ENCODE measurements around the gene ADPRHL1. TPM values are rescaled to one million over a fixed set of nuclear protein-coding genes. Genes with fewer than 3 reads are reported as not detected.
"Not testable (repeated sequence)": the region's sequence is repeated elsewhere in the genome, so short reads cannot be mapped to it uniquely, and the experiment has no call there.

ADPRHL1 gene
- total RNA-seq, 1 donor from 2014 or later, result 0.62 TPM

- DNase-seq, result no peak
Observed at GRCh38 chr13:113477724-113478123, 24.4 kb upstream of the ADPRHL1 start.

GRCh38 chr13:113476811-113477210 lies 23.5 kb upstream of the ADPRHL1 start:
- no peak for DNase-seq

DNA sequence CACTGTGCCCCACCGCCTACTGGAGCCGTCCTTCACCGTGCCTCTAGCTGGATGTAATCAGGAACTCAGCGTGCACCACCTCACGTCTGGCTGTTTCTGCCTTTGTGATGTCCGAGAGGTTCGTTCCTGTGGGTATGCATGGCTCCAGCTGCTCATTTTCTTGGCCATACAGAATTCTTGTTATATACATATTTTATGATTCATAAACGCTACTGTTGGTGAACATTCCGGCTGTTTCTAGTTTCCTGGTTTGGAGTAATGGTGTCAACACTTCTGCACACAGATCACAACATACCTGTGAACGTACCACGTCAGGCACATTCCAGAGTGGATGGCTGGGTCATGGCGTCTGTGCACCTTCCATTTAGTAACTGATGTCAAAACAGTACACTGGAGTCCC lies 22.6 kb upstream of the ADPRHL1 start:
- DNase-seq, result no peak

- no peak for DNase-seq
Observed at GRCh38 chr13:113475280-113475679, 22.0 kb upstream of the ADPRHL1 start.

- DNase-seq, result no peak
Observed at GRCh38 chr13:113474179-113474578, 20.9 kb upstream of the ADPRHL1 start.

GRCh38 chr13:113472355-113473025 lies 19.2 kb upstream of the ADPRHL1 start:
- DNase-seq, result no peak

DNA sequence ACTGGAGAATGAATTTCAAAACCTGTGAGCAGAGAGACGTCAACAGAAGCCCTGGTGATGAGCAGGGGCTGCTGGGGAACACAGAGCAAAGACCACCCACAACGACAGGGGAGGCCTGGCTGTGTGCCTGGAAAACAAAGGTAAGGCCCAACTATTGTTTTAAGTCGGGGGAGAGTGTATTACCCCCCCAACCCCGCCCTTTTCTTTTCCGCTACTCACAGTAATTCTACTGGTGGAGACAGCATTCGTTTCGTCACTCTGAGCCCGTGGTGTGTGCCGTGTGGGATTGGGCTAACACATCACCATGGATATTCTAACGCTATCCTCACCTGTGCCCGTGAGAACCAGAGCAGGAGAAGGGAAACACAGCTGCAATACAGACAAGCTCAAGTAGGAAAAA lies 18.6 kb upstream of the ADPRHL1 start:
- DNase-seq, result no peak

DNA sequence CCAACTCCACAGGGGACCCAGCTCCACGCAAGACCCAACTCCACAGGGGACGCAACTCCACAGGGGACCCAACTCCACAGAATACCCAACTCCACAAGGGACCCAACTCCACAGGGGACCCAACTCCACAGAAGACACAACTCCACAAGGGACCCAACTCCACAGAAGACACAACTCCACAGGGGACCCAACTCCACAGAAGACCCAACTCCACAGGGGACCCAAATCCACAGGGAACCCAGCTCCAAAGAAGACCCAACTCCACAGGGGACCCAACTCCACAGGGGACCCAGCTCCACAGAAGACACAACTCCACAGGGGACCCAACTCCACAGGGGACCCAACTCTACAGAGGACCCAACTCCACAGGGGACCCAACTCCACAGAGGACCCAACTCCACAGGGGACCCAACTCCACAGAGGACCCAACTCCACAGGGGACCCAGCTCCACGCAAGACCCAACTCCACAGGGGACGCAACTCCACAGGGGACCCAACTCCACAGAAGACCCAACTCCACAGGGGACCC lies 17.4 kb upstream of the ADPRHL1 start:
- DNase-seq, result not testable (repeated sequence)

- no peak for DNase-seq
Observed at GRCh38 chr13:113470073-113470472, 16.8 kb upstream of the ADPRHL1 start.

DNA sequence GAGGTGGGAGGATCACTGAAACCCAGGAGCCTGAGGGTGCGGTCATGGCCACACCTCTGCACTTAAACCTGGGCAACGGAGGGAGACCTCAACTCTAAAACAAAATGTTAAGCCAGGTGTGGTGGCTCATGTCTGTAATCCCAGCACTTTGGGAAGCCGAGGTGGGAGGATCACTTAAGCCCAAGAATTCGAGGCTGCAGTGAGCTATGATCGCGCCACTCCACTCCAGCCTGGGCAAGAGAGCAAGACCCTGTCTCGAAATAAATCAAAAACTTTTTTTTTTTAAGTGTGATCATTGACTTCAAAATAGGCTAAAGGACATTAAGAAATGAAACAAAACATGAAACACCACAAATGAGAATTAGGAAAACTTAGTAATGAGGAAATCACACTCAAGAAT lies 16.3 kb upstream of the ADPRHL1 start:
- no peak for DNase-seq

- no peak for DNase-seq
Observed at GRCh38 chr13:113468472-113469201, 15.3 kb upstream of the ADPRHL1 start.

GRCh38 chr13:113468029-113468428 lies 14.7 kb upstream of the ADPRHL1 start:
- DNase-seq, result no peak

DNA sequence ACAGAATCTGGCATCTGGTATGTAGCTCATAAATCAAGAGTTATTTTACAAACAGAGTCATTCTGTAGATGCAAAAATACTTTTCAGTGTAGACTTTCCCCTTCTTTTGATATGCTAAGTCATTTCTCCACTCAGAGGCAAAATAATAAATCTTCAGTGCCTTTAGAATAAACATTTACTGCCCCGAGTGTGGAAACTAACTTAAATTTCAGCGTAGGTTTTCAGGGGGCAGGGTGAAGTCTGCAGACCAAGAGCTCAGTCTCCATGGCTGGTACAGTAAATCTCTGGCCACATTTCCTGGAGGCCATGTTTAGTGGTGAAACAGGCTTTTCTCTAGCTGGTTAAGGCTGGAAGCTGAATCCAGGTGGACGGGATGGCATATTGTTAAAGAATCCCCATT lies 13.1 kb upstream of the ADPRHL1 start:
- DNase-seq, result no peak

DNA sequence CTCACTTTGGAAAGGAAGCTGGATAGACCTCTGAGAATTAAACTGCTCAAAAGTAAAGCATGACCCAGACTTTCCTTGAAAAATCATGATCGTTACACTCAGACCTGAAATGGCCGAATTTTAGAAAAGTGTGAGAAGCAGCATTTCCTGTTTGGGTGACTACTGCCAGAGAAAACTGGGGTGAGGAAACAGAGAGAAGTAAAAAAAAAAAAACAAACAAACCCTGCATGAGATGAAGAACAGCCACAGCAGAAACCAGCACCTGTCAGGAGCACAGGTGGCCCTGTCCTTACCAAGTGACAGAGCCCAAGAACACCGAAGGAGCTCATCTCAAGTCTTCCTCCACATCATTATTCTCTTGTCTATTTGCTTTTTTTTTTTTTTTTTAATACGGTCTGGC lies 12.0 kb upstream of the ADPRHL1 start:
- no peak for DNase-seq

- no peak for DNase-seq
Observed at GRCh38 chr13:113464476-113464875, 11.2 kb upstream of the ADPRHL1 start.

- no peak for DNase-seq
Observed at GRCh38 chr13:113461022-113461751, 7.9 kb upstream of the ADPRHL1 start.

DNA sequence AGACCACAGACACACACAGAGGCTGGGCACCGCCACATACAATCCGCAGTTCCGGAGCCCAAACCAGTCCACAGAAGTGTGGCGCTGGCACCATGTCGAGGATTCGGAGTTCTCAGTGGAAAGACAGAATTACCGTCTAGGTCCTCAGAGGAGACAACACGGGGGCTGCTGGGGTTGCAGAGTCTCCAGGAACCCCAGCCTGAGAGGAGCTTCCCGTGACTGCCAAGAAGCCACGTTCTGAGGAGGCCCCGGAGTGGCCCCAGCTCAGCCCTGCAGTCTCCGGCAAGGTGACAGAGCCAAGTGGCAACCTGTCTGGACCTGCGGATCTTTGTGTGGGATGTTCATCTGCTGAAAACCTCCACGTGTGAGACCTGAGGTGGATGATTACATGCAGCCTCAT lies 7.3 kb upstream of the ADPRHL1 start:
- no peak for DNase-seq

DNA sequence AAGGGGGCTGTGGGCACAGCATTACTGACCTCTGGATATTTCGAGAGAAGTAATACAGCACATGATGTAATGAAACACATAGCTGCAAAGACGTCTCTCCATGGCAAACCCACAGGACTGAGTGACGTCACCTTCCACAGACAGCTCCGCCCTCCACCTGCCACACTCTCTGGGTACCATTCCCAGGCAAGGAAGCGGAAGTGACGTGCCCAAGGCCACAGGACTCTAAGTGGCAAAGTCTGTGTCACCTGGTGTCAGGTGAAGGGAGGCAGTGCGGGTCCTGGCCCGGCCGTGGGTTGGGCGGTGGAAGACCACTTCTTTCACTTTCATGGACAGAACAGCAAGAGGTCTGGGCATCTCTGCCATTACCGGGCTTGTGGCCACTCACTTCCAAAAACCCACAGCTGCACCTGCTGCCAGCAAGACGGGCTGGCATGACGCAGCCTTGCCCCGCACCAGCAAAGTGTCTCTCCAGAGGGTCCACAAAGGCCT lies 6.8 kb upstream of the ADPRHL1 start:
- no peak for DNase-seq

DNA sequence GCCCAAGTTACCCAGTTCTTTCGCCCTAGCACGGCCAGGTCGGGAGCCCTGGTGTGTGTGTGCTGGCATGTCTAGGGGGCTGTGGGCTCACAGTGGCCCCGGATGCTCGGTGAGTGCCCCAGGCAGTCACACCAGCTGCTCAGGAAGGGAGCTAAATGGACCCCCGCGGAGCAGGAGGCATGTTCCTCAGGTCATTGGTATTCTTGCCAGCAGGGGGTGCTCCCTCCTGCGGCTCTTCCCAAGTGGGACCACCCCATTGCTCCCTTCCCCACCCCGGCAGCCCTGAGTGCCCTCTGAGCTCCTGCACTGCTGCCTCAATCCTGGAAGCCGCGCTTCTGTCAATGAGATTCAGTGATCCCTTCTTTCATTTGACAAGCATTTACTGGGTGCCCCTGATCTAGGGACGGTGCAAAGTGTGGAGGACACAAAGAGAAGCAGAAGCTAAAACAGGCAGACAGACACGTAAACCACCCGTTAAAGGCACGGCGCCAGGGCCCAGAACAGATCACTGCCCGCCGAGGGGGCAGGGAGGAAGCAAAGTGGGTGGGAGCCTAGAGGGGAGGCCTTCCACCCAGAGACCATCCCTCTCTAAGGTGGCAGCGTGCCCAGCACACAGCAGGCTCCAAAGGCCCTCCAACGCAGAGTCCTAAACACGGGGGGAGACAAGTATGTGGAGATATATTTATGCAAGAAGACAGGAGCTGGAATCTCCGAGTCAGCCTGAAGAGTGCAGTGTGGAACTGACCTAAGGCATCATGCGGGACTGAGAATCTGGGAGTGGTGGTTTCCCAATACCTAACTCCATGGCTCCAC lies 5.2 kb upstream of the ADPRHL1 start:
- DNase-seq, result no peak

GRCh38 chr13:113457510-113457909 lies 4.2 kb upstream of the ADPRHL1 start:
- no peak for DNase-seq

DNA sequence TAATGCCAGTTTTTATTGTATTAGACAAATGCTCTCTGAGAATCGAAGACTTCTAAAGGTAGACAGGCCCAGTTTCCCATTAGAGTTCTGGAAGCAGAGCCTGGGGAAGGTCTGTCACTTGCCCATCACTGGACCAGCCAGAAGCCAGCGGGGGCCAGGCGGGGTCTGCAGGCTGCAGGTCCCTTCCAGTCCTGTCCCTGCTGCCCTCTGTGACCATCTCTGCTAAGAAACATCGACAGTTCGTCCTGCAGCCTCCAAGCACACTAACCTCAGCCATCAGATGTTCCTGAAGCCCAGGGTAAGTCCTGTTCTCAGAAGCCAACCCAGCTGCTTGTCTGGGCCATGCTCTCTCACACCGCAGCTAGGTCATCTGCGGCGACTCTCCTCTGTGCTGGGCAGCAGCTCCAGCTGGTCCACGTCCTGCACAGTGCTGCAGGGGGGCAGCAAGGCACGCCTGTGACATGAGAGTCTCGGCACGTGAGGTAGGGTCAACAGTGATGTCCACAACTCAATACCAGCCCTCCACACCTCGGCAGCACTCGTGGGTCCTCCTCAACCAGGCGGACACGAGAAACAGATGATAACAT lies 2.9 kb upstream of the ADPRHL1 start:
- no peak for DNase-seq

DNA sequence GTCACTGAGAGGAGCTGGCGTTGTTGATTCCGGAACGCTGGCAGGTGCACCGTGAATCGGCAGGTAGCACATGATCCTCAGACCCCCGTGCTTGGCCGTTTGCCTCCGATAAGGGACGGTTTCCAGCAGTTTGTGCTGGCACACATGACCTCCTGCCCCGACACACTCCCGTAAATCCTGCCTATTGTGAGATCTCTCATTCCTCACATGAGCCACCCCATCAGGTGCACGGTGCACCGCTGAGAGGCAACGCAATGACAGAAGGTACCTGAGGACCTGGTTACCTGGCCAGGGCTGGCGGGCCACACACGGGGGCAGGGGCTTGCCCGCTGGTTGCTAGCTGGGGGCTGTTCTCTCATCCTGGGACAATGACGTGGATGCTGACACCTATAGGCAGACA lies 2.1 kb upstream of the ADPRHL1 start:
- no peak for DNase-seq

Data from occipital lobe (tissue), 2 donors.